ENCODE data around the gene SH3RF2. TPM values are rescaled to one million over a fixed set of nuclear protein-coding genes. Genes with fewer than 3 reads are reported as not detected.

The SH3RF2 gene
- total RNA-seq, 1 donor from 2014 or later: 11.5 TPM

DNA sequence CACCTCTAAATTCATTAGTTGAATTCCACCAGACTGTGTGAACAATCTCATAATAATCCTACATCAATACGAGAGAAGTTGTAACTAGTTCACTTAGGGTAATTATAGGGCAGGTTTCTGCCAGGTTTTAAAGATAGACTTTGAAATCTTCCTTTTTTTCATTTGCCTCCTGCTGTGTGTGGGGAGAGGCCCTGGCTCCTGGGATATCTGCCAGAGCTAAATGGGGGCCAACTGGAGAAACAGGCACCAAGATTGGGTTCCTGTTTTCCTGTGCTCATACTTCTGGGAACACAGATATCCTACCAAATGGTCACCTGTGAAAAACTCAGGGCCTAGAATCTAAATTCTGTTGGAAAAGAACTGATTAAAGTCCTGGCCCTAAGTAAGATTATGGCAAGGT is 42.3 kb downstream of the SH3RF2 start:
- intact Hi-C loops (cut with DNase I): no loop called here
- no peak for ATAC-seq
- TF ChIP-seq, protein P1, sequence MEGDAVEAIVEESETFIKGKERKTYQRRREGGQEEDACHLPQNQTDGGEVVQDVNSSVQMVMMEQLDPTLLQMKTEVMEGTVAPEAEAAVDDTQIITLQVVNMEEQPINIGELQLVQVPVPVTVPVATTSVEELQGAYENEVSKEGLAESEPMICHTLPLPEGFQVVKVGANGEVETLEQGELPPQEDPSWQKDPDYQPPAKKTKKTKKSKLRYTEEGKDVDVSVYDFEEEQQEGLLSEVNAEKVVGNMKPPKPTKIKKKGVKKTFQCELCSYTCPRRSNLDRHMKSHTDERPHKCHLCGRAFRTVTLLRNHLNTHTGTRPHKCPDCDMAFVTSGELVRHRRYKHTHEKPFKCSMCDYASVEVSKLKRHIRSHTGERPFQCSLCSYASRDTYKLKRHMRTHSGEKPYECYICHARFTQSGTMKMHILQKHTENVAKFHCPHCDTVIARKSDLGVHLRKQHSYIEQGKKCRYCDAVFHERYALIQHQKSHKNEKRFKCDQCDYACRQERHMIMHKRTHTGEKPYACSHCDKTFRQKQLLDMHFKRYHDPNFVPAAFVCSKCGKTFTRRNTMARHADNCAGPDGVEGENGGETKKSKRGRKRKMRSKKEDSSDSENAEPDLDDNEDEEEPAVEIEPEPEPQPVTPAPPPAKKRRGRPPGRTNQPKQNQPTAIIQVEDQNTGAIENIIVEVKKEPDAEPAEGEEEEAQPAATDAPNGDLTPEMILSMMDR (IDR thresholded peaks at IDR 0.05): no peak
- Histone ChIP-seq H3K4me3 (no peak overlapping the region), H3K9me3 (no peaks in the 10 kb centered on the region), H3K36me3 (no peaks in the 10 kb centered on the region), H3K27me3 (ENCODE audit: low read depth) (no peaks in the 10 kb centered on the region), H3K4me1 (peaks cover 18% of the 10 kb centered on the region), H3K27ac (no peak overlapping the region)
- DNase-seq: no peak

DNA sequence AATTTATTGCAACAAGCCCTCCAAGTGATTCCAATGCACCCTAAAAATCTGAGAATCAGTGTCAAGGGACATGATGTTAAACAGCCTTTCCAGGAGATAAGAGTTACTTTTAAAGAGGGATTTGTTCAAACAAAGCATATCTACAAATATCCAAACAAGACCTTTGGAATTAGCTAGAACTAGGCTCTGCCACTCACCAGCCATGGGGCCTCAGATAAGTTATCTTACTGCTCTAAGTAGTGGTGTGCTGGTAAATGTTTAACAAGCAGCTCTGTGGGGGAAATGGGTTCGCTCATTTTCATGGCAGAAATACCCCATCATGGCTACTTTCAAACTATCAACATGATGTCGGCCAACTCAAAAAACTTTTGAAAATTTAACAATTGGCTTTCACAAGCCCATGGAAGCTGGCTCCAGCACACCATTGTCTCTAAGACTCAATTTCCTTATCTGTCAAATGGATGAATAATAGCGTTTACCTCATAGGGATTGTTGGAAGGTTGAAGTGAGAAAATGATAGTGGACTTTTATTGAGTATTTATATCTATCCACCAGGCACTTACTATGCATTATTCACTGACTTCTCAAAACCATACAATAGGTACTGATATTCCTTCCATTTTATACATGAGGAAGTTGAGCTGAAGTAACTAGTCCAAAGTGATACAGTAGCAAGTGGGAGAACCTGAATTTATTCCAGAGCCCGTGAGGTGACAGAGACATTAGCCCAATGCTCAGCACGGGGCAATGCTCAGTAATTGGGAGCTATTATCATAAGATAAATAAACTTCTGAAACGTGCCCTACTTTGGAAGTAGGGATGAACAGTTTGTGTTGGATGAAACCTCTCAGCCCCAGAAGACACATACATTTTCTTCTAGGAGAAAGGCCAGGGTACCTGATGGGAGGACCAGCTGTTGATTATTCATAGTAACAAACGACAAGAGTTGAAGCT is 43.2 kb downstream of the SH3RF2 start:
- no peaks in the 10 kb centered on the region for H3K36me3 ChIP-seq
- ATAC-seq (no peak), DNase-seq (no peak)
- TF ChIP-seq, protein P1 (IDR thresholded peaks at IDR 0.05): no peak
- peaks cover 19% of the 10 kb centered on the region for H3K4me1 ChIP-seq
- H3K27me3 ChIP-seq (ENCODE audit: low read depth): no peaks in the 10 kb centered on the region
- no peak overlapping the region for H3K4me3 ChIP-seq
- intact Hi-C loops (cut with DNase I): no loop called here
- H3K27ac ChIP-seq: no peak overlapping the region
- H3K9me3 ChIP-seq: no peaks in the 10 kb centered on the region

DNA sequence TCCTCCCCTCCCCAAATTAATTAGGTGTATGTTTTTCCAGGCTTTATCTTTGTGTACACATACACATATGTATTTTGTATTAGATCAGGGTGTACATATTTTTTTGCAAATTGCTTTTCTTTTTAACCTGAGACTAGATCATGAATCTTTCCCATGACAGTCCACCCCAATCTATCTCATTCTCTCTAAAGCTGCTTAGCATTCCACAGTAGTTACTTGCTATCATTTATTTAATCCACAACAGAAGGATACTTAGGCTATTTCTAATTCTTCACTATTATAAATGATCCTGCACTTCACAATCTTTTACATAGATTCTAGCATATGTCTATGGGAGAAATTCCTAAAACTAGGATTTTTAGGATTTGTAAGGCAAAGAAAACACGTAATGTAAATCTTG is 43.9 kb downstream of the SH3RF2 start:
- no peak overlapping the region for H3K27ac ChIP-seq
- H3K9me3 ChIP-seq: no peaks in the 10 kb centered on the region

DNA sequence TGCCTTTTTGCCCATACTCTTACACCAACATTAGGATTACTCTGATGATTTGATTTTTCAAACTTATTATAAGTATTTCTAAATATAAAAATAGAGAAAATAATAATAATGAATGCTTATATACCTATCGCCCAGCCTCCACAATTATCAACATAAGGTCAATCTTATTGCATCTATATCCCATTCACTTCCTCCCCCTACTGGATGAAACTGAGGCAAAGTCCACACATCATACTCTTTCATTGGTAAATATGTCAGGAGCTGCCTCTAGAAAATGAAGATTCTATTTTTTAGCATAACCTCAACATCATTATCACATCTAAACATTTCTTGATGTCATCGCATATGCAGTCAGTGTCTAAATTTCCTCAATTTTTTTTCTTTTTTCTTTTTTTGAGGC is 44.3 kb downstream of the SH3RF2 start:
- Histone ChIP-seq H3K4me3 (no peak overlapping the region), H3K9me3 (no peaks in the 10 kb centered on the region), H3K4me1 (peaks cover 19% of the 10 kb centered on the region), H3K27ac (no peak overlapping the region), H3K27me3 (ENCODE audit: low read depth) (no peaks in the 10 kb centered on the region), H3K36me3 (no peaks in the 10 kb centered on the region)
- TF ChIP-seq, protein P1 (IDR thresholded peaks at IDR 0.05): no peak
- no peak for ATAC-seq
- intact Hi-C loops (cut with DNase I): no loop called here
- no peak for DNase-seq

More for the DNA sequence above, 43.9 kb downstream of the SH3RF2 start:
- Histone ChIP-seq H3K27me3 (ENCODE audit: low read depth) (no peaks in the 10 kb centered on the region), H3K4me1 (peaks cover 19% of the 10 kb centered on the region), H3K4me3 (no peak overlapping the region), H3K36me3 (no peaks in the 10 kb centered on the region)
- intact Hi-C loops (cut with DNase I): no loop called here
- no peak for ATAC-seq
- TF ChIP-seq, protein P1 (IDR thresholded peaks at IDR 0.05): no peak
- DNase-seq: no peak

DNA sequence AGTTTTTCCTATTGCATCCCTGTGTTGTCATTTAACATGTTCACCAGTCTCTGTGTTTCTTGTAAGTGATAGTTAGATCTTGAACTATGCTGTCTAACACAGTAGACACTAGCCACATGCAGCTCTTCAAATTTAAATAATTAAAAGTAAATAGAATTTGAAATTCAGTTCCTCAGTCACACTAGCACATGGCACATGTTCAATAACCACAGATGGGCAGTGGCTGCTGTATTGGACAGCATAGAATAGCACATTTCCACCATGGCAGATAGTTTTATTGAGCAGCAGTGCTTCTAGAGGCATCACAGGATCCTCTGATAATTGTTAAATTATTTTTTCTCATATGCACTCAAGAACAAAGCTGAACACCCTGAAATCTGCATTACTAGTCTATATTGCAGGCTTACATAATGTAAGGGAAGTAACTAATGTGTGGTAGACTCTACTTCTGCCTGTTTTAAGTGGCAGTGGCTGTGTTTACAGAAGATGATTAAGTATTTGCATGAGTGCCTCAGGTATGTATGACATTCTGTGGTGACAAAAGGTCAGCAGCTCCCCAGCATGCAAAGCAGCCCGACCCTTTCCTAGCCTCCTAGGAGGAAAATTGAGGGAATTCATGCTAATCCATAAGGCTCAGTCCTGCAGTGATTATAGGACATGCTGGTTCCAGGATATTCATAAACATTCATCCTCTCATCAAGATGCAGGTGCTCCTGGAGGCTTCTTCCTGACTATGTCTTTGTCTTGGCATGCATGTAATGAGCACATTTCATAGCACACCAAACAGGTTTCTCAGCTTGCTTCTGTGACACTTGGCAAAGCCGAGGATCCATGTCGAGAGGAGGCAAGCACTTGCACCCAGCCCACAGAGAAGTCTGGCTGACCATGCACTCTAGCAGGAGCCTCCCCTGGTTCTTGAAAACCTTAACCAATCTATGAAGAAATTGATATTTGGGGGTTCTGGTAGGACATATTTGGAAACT is 45.5 kb downstream of the SH3RF2 start:
- peak; percentile 55 for DNase-seq
- Histone ChIP-seq H3K27ac (peak overlapping the region; percentile 25), H3K4me3 (no peak overlapping the region), H3K36me3 (no peaks in the 10 kb centered on the region), H3K4me1 (peaks cover 19% of the 10 kb centered on the region), H3K9me3 (no peaks in the 10 kb centered on the region), H3K27me3 (ENCODE audit: low read depth) (no peaks in the 10 kb centered on the region)
- ATAC-seq: peak; percentile 88 to 94
- intact Hi-C loops (cut with DNase I): no loop called here
- TF ChIP-seq, protein P1 (IDR thresholded peaks at IDR 0.05): no peak

All from lower lobe of right lung (tissue), 2 donors.